Neural progenitor cell (in vitro differentiated cells): ENCODE data around the gene PRRX2.

Experiments used
- EZH2phosphoT487 ChIP-seq: fragments of 200-600 bp; sonication (generic); IDR thresholded peaks from 2 replicates; pipeline ENCODE4 v1.6.1; 2017; ENCODE audit warnings: antibody characterized with exemption
- TF ChIP-seq, protein P1 (sequence below): fragments of 200-600 bp; sonication (generic); IDR thresholded peaks from 2 replicates; pipeline ENCODE4 v1.5.1; 2017; ENCODE audit warnings: antibody characterized with exemption, mild to moderate bottlenecking

DNA sequence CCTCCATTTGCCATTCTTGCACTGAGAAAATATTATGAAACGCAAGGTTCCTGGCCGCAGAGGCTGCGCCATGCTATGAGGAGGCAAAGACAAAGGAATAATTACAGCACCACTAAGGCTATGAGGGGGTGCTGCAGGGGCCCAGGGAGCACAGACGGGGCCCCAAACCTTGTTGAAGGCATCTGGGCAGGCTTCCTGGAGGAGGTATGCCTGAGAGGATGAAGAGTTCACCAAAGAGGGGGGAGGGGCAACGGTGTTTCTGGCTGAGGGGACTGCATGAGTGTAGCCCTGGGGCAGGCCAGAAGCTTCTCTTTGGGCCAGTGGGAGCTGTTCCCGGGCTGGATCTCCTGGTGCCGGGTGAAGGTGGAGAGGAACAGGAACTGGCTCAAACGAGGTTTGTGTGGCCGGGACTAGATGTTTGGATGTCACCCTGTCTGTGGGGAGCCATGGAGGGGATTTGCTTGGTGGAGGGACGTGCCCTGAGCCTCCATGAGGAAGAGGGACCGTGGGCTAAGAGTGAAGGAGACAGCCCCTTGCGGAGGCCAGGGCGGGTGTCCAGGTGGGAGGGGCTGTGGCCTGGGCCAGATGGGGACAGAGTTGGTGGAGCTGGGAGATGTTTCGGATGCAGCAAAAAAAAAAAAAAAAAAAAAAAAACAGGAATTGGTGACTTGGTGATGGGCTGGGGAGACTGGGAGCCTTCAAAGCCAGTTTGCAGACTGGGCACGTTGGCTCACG is 59.2 kb downstream of the PRRX2 start:
- TF ChIP-seq, protein P1, sequence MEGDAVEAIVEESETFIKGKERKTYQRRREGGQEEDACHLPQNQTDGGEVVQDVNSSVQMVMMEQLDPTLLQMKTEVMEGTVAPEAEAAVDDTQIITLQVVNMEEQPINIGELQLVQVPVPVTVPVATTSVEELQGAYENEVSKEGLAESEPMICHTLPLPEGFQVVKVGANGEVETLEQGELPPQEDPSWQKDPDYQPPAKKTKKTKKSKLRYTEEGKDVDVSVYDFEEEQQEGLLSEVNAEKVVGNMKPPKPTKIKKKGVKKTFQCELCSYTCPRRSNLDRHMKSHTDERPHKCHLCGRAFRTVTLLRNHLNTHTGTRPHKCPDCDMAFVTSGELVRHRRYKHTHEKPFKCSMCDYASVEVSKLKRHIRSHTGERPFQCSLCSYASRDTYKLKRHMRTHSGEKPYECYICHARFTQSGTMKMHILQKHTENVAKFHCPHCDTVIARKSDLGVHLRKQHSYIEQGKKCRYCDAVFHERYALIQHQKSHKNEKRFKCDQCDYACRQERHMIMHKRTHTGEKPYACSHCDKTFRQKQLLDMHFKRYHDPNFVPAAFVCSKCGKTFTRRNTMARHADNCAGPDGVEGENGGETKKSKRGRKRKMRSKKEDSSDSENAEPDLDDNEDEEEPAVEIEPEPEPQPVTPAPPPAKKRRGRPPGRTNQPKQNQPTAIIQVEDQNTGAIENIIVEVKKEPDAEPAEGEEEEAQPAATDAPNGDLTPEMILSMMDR = no peak
- TF ChIP-seq EZH2phosphoT487 = no peak
